Esophagus muscularis mucosa (tissue), 3 donors: ENCODE results near the gene PCK1.

Experiments used
- EP300 ChIP-seq: sonication (generic); formaldehyde crosslinking; IDR thresholded peaks from one replicate; pipeline ENCODE4 v1.6.1; 2017; ENCODE audit warnings: antibody characterized with exemption
- TF ChIP-seq, protein P1 (sequence below), 3 experiments: fragments of 200-600 bp in 2 of 3; fragments of 450-650 bp in 1 of 3; sonication (generic) in 2 of 3; IDR thresholded peaks; one replicate each; pipeline ENCODE4 v1.5.1; 2017 to 2019; ENCODE audit warnings: antibody characterized with exemption in 3 of 3, mild to moderate bottlenecking in 2 of 3, moderate library complexity in 1 of 3

- no peak for TF ChIP-seq EP300
- TF ChIP-seq, protein P1, sequence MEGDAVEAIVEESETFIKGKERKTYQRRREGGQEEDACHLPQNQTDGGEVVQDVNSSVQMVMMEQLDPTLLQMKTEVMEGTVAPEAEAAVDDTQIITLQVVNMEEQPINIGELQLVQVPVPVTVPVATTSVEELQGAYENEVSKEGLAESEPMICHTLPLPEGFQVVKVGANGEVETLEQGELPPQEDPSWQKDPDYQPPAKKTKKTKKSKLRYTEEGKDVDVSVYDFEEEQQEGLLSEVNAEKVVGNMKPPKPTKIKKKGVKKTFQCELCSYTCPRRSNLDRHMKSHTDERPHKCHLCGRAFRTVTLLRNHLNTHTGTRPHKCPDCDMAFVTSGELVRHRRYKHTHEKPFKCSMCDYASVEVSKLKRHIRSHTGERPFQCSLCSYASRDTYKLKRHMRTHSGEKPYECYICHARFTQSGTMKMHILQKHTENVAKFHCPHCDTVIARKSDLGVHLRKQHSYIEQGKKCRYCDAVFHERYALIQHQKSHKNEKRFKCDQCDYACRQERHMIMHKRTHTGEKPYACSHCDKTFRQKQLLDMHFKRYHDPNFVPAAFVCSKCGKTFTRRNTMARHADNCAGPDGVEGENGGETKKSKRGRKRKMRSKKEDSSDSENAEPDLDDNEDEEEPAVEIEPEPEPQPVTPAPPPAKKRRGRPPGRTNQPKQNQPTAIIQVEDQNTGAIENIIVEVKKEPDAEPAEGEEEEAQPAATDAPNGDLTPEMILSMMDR (IDR thresholded peaks at IDR 0.05): no peak
Measured at GRCh38 chr20:57617079-57617795, 56.3 kb downstream of the PCK1 start.
